Stimulated activated naive CD8-positive, alpha-beta T cell treated with anti-CD3 and anti-CD28 coated beads, Interleukin-15, Interleukin-2, amounts not matched to agents 100 U/mL and 50 U/mL, for 24 hours (primary cell): Measurements from ENCODE around the gene ATRNL1.

Experiments used
- ATAC-seq: fragments of 150-1000 bp; cut with Tn5 transposase; one replicate; pipeline ENCODE4 v1.10.0; 2021
- DNase-seq: peaks from one replicate; pipeline ENCODE4 v3.0.0; 2021

ATRNL1 gene

GRCh38 chr10:115949282-115949844 is 856.2 kb downstream of the ATRNL1 start:
- no peak for DNase-seq
- no peak for ATAC-seq

DNA sequence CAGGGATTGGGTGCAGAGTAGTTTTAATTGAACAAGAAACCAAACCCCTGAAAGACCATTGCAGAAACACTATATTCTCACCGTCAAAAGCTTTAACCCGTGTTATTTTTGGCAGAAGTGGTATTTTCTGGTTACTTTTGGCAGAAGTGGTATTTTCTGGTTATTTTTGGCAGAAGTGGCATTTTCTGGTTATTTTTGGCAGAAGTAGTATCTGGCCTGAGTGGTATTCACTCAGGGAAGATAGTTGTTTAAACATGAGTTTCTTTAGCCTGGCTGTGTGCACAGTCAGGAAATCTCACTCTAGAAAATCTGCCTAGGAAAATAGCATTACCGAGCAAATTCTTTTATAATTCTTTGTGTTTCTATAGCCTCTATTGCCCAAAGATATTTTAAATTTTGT is 857.2 kb downstream of the ATRNL1 start:
- DNase-seq = no peak

GRCh38 chr10:115951242-115951641 is 858.1 kb downstream of the ATRNL1 start:
- ATAC-seq (no peak), DNase-seq (no peak)

More for the DNA sequence above, 857.2 kb downstream of the ATRNL1 start:
- no peak for ATAC-seq

GRCh38 chr10:115953281-115953680 is 860.1 kb downstream of the ATRNL1 start:
- ATAC-seq = no peak
- no peak for DNase-seq

DNA sequence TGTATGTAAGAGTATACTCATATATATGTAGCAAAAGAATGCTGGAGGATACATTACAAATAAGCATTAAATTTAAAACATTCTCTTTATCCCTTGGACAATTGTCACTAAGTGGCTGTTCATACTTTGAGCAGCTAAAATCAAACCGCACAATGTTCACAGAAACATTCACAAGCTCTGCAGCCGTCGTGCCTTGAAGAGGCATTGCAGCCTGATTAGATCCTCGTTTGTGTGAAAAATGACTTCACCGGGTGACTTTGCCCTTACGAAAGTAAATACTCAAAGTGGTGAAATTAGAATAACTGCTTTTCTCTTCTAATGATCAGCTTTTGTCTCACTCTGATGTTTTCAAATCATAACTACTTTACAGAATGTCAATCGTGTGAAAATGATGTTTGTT is 860.8 kb downstream of the ATRNL1 start:
- no peak for ATAC-seq

GRCh38 chr10:115956225-115957011 is 863.3 kb downstream of the ATRNL1 start:
- ATAC-seq (no peak), DNase-seq (no peak)

More for the DNA sequence above, 860.8 kb downstream of the ATRNL1 start:
- DNase-seq = no peak

- DNase-seq (no peak), ATAC-seq (no peak)
These were observed 863.8 kb downstream of the ATRNL1 start for GRCh38 chr10:115957012-115957399.

DNA sequence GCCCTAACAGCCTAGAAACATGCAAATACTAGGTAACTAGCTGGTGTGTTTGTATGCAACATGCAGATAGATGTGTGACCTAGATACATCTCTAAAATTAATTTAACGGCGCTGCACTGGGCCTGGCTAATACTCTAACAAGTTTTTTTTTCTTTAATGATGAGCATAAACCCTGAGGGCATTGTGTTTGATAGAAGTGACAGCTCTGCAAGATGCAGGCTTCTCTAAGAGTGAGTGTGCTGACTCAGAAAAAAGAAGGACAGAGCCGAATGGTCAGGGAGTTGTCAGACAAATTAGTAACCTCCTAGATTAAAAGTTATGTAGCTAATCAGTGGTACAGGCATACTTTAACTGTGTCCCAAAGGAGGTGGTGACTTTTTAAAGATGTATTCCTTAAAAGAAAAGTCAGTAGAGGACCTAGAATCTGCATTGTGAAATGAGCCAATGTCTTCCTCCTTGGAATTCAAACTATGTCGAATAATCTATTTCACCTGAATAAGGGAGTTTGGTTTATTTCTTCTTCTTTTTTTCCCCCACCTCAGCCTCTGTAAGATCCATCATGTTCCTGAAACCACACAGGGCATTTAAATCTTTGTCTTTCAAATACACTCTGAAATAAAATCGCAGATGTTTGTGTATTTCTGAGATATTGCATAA is 864.7 kb downstream of the ATRNL1 start:
- no peak for ATAC-seq
- no peak for DNase-seq

GRCh38 chr10:115963848-115964247 is 870.7 kb downstream of the ATRNL1 start:
- DNase-seq (no peak), ATAC-seq (no peak)

GRCh38 chr10:115964827-115965226 is 871.7 kb downstream of the ATRNL1 start:
- DNase-seq (no peak), ATAC-seq (no peak)

DNA sequence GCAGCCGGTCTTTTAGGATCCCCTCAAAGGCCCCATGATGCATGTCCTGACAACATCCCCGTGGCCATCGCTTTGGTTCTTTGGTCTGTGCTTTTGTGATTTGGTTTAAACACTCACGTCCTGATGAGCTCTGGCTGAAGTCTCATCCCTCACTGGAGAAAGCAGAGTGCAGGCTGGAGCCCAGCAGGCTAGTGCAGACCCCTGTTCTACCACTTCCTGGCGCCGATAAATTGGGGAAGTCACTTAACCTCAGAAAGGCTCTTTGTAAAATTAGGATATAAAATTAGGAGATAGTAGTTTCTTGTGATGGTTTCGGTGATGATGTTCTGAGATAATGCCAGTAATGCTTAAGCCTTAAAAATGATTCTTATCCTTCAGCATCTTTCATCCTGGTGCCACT is 872.2 kb downstream of the ATRNL1 start:
- ATAC-seq (no peak), DNase-seq (no peak)

GRCh38 chr10:115968236-115968635 is 875.1 kb downstream of the ATRNL1 start:
- ATAC-seq (no peak), DNase-seq (no peak)

DNA sequence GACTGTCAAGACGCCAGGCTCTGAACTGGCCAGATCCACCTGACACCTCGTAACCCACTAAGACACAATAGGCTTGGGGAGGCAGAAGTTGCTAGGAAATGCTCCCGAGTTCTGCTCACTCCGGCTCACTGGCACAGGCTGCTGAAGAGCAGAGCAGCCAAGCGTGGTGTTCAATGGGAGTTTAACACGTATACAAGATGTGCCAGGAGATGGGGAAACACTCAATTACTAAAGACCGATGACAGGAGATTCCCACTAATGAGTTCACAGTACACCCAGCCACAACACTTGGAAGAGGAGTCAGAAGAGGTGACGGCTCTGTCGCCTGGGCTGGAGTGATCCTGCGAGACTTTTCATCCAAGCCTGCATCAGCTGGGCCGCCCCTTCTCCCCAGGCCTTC is 876.4 kb downstream of the ATRNL1 start:
- DNase-seq = no peak

DNA sequence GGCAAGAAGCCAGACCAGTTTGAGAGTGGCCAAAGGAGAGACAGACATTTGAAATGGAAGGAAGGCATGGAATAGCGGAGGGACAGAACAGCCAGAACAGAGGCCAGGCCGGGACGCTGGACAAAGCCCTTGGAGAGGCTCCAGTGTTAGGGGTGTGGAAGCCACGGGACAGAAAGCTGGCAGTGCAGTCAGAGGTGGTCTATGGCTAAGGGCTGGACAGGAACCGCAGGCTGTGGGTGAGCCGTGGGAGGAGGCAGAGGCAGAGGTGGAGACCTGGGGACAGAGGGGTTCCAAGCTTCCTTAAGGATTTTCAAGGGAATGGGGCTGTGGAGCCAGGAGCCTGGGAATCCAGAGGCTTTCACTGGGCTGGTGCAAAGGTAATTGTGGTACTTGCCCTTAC is 878.8 kb downstream of the ATRNL1 start:
- DNase-seq = no peak
- no peak for ATAC-seq

More for the DNA sequence above, 876.4 kb downstream of the ATRNL1 start:
- ATAC-seq = no peak

GRCh38 chr10:115972426-115972825 is 879.3 kb downstream of the ATRNL1 start:
- no peak for DNase-seq
- no peak for ATAC-seq

DNA sequence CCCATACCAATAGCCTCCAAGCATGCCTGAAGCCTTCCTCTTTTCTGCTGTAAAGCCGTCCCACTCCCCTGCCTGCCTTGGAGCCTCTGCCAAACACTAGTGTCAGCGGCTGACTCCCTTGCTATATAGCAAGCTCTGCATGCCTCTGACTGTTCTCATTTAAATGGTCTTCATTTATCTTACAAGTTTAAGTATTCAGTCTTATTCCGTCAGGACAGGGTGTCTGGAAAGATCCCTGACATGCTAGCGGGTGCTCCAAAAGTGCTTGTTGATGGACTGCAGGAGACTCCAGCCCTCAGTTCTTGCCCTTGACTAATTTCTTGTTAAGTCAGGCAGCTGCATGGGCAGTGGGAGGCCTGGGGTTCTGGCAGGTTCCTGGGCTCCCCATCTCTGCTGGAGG is 881.2 kb downstream of the ATRNL1 start:
- ATAC-seq (no peak), DNase-seq (no peak)

GRCh38 chr10:115974816-115975430 is 881.8 kb downstream of the ATRNL1 start:
- ATAC-seq = no peak
- DNase-seq = no peak

- no peak for DNase-seq
- no peak for ATAC-seq
These were observed 882.3 kb downstream of the ATRNL1 start for GRCh38 chr10:115975506-115975905.

- DNase-seq (no peak), ATAC-seq (no peak)
These were observed 883.2 kb downstream of the ATRNL1 start for GRCh38 chr10:115976342-115976741.

DNA sequence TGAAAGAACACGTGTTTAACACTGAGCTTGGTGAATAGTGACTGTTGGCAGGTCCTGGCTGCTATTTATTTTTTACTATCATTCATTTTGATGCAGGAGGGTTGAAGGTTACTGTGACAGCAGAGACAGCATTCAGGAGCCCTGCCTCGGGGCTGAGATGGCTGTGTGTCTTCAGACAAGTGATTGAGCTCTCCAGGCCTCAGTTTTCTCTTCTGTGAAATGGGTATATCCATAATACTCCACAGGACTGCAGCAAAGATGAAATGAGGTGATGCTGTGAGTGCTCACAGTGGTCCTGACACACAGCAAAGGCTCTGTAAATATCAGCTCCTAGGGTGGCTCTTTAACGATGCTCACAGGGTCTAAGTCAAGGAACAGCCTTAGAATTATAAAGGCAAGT is 884.7 kb downstream of the ATRNL1 start:
- ATAC-seq = no peak

DNA sequence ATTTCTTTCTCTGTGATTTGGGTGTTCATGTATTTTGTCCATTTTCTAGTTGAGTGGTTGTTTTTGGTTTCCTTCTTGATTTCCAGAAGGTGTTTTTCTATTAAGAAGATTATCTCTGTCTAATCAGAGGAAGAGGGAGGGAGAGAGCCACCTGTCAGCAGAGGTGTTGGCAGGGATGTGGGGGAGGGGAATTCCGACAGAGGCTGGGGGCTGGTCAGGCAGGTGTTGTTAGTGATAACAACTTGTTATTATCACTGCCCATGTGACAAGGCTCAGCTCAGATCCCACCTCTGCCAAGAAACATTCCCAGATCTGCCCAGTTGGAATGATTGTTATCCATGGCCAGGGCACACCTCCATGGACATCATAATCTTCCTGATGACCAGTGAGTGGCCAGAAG is 886.4 kb downstream of the ATRNL1 start:
- ATAC-seq (no peak), DNase-seq (no peak)

More for the DNA sequence above, 884.7 kb downstream of the ATRNL1 start:
- DNase-seq = no peak

DNA sequence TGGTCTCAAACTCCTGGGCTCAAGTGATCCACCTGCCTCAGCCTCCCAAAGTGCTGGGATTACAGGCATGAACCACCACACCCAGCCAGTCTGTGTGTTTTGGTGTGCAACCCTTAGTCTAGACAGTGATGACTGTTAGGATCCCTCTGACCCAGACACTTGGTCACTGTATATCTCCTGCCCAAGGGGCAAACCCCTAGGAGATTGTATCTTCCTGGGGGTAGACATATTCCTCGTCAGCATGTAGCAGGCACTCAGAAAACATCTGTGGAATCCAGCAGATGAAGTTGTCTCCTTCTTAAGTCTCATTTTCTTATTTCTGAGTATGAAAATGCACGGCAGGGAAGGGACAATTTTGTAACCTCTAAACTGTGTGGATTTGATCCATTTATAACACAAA is 887.3 kb downstream of the ATRNL1 start:
- ATAC-seq (no peak), DNase-seq (no peak)

GRCh38 chr10:115981081-115981480 is 887.9 kb downstream of the ATRNL1 start:
- DNase-seq (no peak), ATAC-seq (no peak)
